ENCODE measurements around the gene TMEM121. TPM values are rescaled to one million over a fixed set of nuclear protein-coding genes. Genes with fewer than 3 reads are reported as not detected.

The TMEM121 gene
- total RNA-seq, 1 donor from 2014 or later, result 4.0 TPM

- no peak for ATAC-seq
- intact Hi-C loops (cut with micrococcal nuclease), result no loop called here
- peak; percentile 51 for DNase-seq
Observed at GRCh38 chr14:105486163-105486973, 40.0 kb upstream of the TMEM121 start, which contains the start of gene CRIP1. Gene CRIP1 (plus strand): TSS chr14:105486886. CDS start chr14:105487260, 374 bp downstream.

- intact Hi-C loops (cut with micrococcal nuclease), result no loop called here
- peak; percentile 90 for DNase-seq
- peak; percentile 1 for ATAC-seq
Observed at GRCh38 chr14:105486974-105487448, 39.4 kb upstream of the TMEM121 start.

- DNase-seq (peak; percentile 77), ATAC-seq (no peak)
- intact Hi-C loops (cut with micrococcal nuclease), result no loop called here
Observed at GRCh38 chr14:105487449-105487985, 38.9 kb upstream of the TMEM121 start.

GRCh38 chr14:105487986-105488777 is 38.2 kb upstream of the TMEM121 start:
- intact Hi-C loops (cut with micrococcal nuclease), result no loop called here
- ATAC-seq (no peak), DNase-seq (peak; percentile 52)

GRCh38 chr14:105488781-105489541 is 37.4 kb upstream of the TMEM121 start:
- ATAC-seq (no peak), DNase-seq (no peak)
- intact Hi-C loops (cut with micrococcal nuclease), result no loop called here

GRCh38 chr14:105489542-105490266 is 36.7 kb upstream of the TMEM121 start:
- DNase-seq (peak; percentile 87), ATAC-seq (peak; percentile 35)
- intact Hi-C loops (cut with micrococcal nuclease), result no loop called here

- ATAC-seq, result no peak
- DNase-seq, result peak; percentile 72
- intact Hi-C loops (cut with micrococcal nuclease), result no loop called here
Observed at GRCh38 chr14:105490267-105490571, 36.2 kb upstream of the TMEM121 start.

GRCh38 chr14:105490572-105491365 is 35.6 kb upstream of the TMEM121 start, which contains the start of gene TEDC1:
Gene TEDC1 (plus strand): TSS chr14:105491246. CDS start chr14:105491376, 130 bp downstream.
- intact Hi-C loops (cut with micrococcal nuclease), result no loop called here
- peak; percentile 100 for DNase-seq
- peak; percentile 78 for ATAC-seq

- ATAC-seq (peak; percentile 0), DNase-seq (peak; percentile 79)
- intact Hi-C loops (cut with micrococcal nuclease), result no loop called here
Observed at GRCh38 chr14:105491366-105491973, 34.9 kb upstream of the TMEM121 start.

GRCh38 chr14:105492031-105492970 is 34.1 kb upstream of the TMEM121 start:
- intact Hi-C loops (cut with micrococcal nuclease), result no loop called here
- DNase-seq (peak; percentile 68), ATAC-seq (no peak)

- ATAC-seq, result no peak
- DNase-seq, result peak; percentile 35
- intact Hi-C loops (cut with micrococcal nuclease), result no loop called here
Observed at GRCh38 chr14:105492971-105493871, 33.2 kb upstream of the TMEM121 start.

GRCh38 chr14:105493921-105494605 is 32.3 kb upstream of the TMEM121 start:
- intact Hi-C loops (cut with micrococcal nuclease), result no loop called here
- ATAC-seq, result no peak
- DNase-seq, result peak; percentile 27

GRCh38 chr14:105494606-105494929 is 31.8 kb upstream of the TMEM121 start:
- intact Hi-C loops (cut with micrococcal nuclease), result no loop called here
- DNase-seq (no peak), ATAC-seq (no peak)

- ATAC-seq, result peak; percentile 12
- intact Hi-C loops (cut with micrococcal nuclease), result no loop called here
Observed at GRCh38 chr14:105495101-105495989, 31.0 kb upstream of the TMEM121 start.

More at GRCh38 chr14:105495101-105495989, 31.0 kb upstream of the TMEM121 start:
- DNase-seq, result peak; percentile 89
